WTC11 (cell line): ENCODE results near the gene LHX4. TPM values are rescaled to one million over a fixed set of nuclear protein-coding genes. Genes with fewer than 3 reads are reported as not detected.

Source experiments
- ATAC-seq: fragments of 200-7000 bp; cut with Tn5 transposase; 2 replicates; pipeline ENCODE4 v1.10.0; 2021; ENCODE audit warnings: mild to moderate bottlenecking, moderate library complexity
- CTCF ChIA-PET: fragments of 300-600 bp; sonication (Branson Sonifier 250); formaldehyde crosslinking; loops from one replicate; lab custom pipeline; 2021; ENCODE audit warnings: antibody characterized with exemption; lab: Charles Lee
- POLR2A ChIA-PET: fragments of 350-600 bp; sonication (Branson Sonifier 250); formaldehyde crosslinking; loops from one replicate; lab custom pipeline; 2021; ENCODE audit warnings: antibody characterized with exemption; lab: Charles Lee
- DNase-seq: peaks from one replicate; pipeline ENCODE4 v3.0.0; 2021; ENCODE audit warnings: low spot score
- H3K27ac Mint-ChIP-seq: 2 replicates; pipeline ENCODE4 v1.8.0; 2021; ENCODE audit warnings: mixed read lengths
- H3K27me3 Mint-ChIP-seq: 2 replicates; pipeline ENCODE4 v1.8.0; 2021; ENCODE audit warnings: low read depth, mild to moderate bottlenecking, moderate library complexity, mixed read lengths
- H3K36me3 Mint-ChIP-seq: 2 replicates; pipeline ENCODE4 v1.8.0; 2021; ENCODE audit warnings: mixed read lengths
- H3K4me1 Mint-ChIP-seq: 2 replicates; pipeline ENCODE4 v1.8.0; 2022; ENCODE audit warnings: mixed read lengths
- H3K4me3 Mint-ChIP-seq: 2 replicates; pipeline ENCODE4 v1.8.0; 2021; ENCODE audit warnings: mild to moderate bottlenecking, moderate library complexity, mixed read lengths
- H3K9me3 Mint-ChIP-seq: 2 replicates; pipeline ENCODE4 v1.8.0; 2021; ENCODE audit warnings: mixed read lengths
- ATF1 ChIP-seq: sonication (generic); formaldehyde crosslinking; IDR thresholded peaks from 2 replicates; pipeline ENCODE4 v1.8.1; 2023; ENCODE audit warnings: mild to moderate bottlenecking, moderate library complexity, missing genetic modification reagents
- CDX4 ChIP-seq: fragments of 250-450 bp; sonication (Bioruptor Pico); IDR thresholded peaks from 2 replicates; pipeline ENCODE4 v1.9.0; 2021; ENCODE audit warnings: moderate library complexity, mild to moderate bottlenecking, inconsistent platforms, borderline replicate concordance
- CREB1 ChIP-seq: sonication (generic); formaldehyde crosslinking; IDR thresholded peaks from 2 replicates; pipeline ENCODE4 v1.8.0; 2023; ENCODE audit warnings: mild to moderate bottlenecking, missing genetic modification reagents
- CREM ChIP-seq: sonication (generic); formaldehyde crosslinking; IDR thresholded peaks from 2 replicates; pipeline ENCODE4 v1.8.1; 2022; ENCODE audit warnings: mild to moderate bottlenecking, missing genetic modification reagents, moderate library complexity
- CTCF ChIP-seq: fragments of 200-600 bp; IDR thresholded peaks from 2 replicates; pipeline ENCODE4 v1.8.0; 2022; ENCODE audit warnings: antibody characterized with exemption
- ERG ChIP-seq: fragments of 250-450 bp; sonication (Bioruptor Pico); IDR thresholded peaks from 2 replicates; pipeline ENCODE4 v1.8.0; 2021; ENCODE audit warnings: mild to moderate bottlenecking
- GRHL2 ChIP-seq: fragments of 250-450 bp; sonication (Bioruptor Pico); IDR thresholded peaks from 2 replicates; pipeline ENCODE4 v1.8.0; 2022; ENCODE audit warnings: mild to moderate bottlenecking, moderate library complexity; ENCODE audit not compliant: insufficient replicate concordance, severe bottlenecking
- GTF2I ChIP-seq: fragments of 250-450 bp; sonication (Bioruptor Pico); conservative IDR thresholded peaks from 2 replicates; pipeline ENCODE4 v1.4.0; 2021; ENCODE audit warnings: mild to moderate bottlenecking
- JAZF1 ChIP-seq: fragments of 250-450 bp; sonication (Bioruptor Pico); IDR thresholded peaks from 2 replicates; pipeline ENCODE4 v1.9.0; 2021; ENCODE audit warnings: moderate library complexity, mild to moderate bottlenecking, inconsistent platforms
- MXD4 ChIP-seq: fragments of 250-450 bp; sonication (Bioruptor Pico); IDR thresholded peaks from 2 replicates; pipeline ENCODE4 v1.8.0; 2021; ENCODE audit warnings: mild to moderate bottlenecking, moderate library complexity, borderline replicate concordance
- MYBL2 ChIP-seq: sonication (generic); formaldehyde crosslinking; IDR thresholded peaks from 2 replicates; pipeline ENCODE4 v1.8.1; 2023; ENCODE audit warnings: mild to moderate bottlenecking, moderate library complexity, missing genetic modification reagents
- NFE2L1 ChIP-seq: sonication (generic); formaldehyde crosslinking; IDR thresholded peaks from 2 replicates; pipeline ENCODE4 v1.8.1; 2023; ENCODE audit warnings: missing genetic modification reagents
- PRRX2 ChIP-seq: fragments of 250-450 bp; sonication (Bioruptor Pico); IDR thresholded peaks from 2 replicates; pipeline ENCODE4 v1.8.0; 2021; ENCODE audit warnings: mild to moderate bottlenecking
- SP1 ChIP-seq: sonication (generic); formaldehyde crosslinking; conservative IDR thresholded peaks from 2 replicates; pipeline ENCODE4 v1.8.1; 2022; ENCODE audit warnings: missing genetic modification reagents
- TCF7 ChIP-seq: sonication (generic); formaldehyde crosslinking; IDR thresholded peaks from 2 replicates; pipeline ENCODE4 v1.8.0; 2022; ENCODE audit warnings: mild to moderate bottlenecking, low read depth, missing genetic modification reagents, moderate library complexity
- USF1 ChIP-seq: sonication (generic); formaldehyde crosslinking; IDR thresholded peaks from 2 replicates; pipeline ENCODE4 v1.8.0; 2022; ENCODE audit warnings: mild to moderate bottlenecking, missing genetic modification reagents
- ZMAT4 ChIP-seq: fragments of 250-450 bp; sonication (Bioruptor Pico); IDR thresholded peaks from 2 replicates; pipeline ENCODE4 v1.9.0; 2021; ENCODE audit warnings: mild to moderate bottlenecking
- ZNF219 ChIP-seq: sonication (generic); formaldehyde crosslinking; IDR thresholded peaks from 2 replicates; pipeline ENCODE4 v1.8.0; 2023; ENCODE audit warnings: missing genetic modification reagents, mild to moderate bottlenecking, borderline replicate concordance
- total RNA-seq: library from RNA; stranded (reverse); gene quantifications from 3 replicates; pipeline ENCODE4 v1.2.3, GENCODE V29; 2021
- TF ChIP-seq, protein P1 (sequence below): sonication (generic); formaldehyde crosslinking; IDR thresholded peaks from 2 replicates; pipeline ENCODE4 v1.8.1; 2022; ENCODE audit warnings: missing genetic modification reagents, borderline replicate concordance
- TF ChIP-seq, protein P2 (sequence below): sonication (generic); formaldehyde crosslinking; IDR thresholded peaks from 2 replicates; pipeline ENCODE4 v1.8.1; 2023; ENCODE audit warnings: mild to moderate bottlenecking, missing genetic modification reagents, moderate library complexity
- TF ChIP-seq, protein P3 (sequence below): sonication (generic); formaldehyde crosslinking; IDR thresholded peaks from 2 replicates; pipeline ENCODE4 v1.8.0; 2022; ENCODE audit warnings: mild to moderate bottlenecking, missing genetic modification reagents
- TF ChIP-seq, protein P4 (sequence below): sonication (generic); formaldehyde crosslinking; IDR thresholded peaks from 2 replicates; pipeline ENCODE4 v1.8.0; 2022; ENCODE audit warnings: mild to moderate bottlenecking, missing genetic modification reagents

LHX4 gene
- total RNA-seq, 1 experiment from 2014 or later: 19.2 TPM

DNA sequence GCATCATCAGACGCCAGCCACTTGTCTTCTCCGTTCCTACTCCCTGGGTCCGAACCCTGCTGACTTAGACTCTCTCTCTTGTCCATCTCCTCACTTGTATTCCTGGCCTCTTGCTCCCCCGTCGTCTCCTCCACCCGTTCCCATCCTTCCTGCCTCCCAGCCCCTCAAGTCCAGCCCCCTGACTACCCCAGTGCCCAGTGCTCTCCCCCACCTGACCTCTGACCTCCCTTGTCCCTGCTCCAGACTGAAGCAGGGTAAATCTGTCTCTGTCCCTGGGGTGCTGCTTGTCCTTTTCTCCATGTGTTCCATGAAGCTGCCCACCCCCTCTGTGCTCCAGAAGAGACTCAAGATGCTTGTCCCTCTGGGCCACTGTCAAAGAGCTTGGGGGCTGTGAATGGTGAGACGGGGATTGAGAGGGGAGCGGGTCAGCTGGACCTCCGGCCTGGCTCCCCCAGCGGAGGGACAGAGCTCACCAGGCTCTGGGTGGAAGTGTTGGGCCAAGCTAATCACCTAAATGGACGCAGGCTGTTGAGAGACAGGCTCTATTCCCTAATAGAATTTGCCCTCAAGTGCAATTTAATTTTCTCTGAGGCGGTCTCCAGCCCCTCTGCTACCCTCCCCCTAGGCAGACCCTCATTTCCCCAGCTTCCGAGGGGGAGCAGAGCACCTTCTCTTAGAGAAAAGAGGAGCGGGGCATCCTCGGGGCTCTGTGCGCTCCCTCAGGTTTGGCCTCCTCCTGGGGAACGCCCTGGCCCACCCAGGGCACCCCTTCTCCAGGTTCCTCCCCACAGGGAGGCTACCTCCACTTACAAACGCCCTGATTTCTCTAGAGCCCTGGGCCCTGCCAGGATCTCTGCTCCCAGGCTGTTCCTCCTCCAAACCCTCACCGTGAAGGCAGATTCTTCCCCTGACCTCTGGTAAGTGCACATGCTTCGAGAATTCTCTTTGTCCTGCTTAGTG lies 11.0 kb upstream of the LHX4 start (continued):
- TF ChIP-seq, protein P1, sequence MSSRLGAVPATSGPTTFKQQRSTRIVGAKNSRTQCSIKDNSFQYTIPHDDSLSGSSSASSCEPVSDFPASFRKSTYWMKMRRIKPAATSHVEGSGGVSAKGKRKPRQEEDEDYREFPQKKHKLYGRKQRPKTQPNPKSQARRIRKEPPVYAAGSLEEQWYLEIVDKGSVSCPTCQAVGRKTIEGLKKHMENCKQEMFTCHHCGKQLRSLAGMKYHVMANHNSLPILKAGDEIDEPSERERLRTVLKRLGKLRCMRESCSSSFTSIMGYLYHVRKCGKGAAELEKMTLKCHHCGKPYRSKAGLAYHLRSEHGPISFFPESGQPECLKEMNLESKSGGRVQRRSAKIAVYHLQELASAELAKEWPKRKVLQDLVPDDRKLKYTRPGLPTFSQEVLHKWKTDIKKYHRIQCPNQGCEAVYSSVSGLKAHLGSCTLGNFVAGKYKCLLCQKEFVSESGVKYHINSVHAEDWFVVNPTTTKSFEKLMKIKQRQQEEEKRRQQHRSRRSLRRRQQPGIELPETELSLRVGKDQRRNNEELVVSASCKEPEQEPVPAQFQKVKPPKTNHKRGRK: no peak
- TF ChIP-seq, protein P2, sequence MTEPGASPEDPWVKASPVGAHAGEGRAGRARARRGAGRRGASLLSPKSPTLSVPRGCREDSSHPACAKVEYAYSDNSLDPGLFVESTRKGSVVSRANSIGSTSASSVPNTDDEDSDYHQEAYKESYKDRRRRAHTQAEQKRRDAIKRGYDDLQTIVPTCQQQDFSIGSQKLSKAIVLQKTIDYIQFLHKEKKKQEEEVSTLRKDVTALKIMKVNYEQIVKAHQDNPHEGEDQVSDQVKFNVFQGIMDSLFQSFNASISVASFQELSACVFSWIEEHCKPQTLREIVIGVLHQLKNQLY (CRISPR knock-in tag): no peak
- TF ChIP-seq, protein P3, sequence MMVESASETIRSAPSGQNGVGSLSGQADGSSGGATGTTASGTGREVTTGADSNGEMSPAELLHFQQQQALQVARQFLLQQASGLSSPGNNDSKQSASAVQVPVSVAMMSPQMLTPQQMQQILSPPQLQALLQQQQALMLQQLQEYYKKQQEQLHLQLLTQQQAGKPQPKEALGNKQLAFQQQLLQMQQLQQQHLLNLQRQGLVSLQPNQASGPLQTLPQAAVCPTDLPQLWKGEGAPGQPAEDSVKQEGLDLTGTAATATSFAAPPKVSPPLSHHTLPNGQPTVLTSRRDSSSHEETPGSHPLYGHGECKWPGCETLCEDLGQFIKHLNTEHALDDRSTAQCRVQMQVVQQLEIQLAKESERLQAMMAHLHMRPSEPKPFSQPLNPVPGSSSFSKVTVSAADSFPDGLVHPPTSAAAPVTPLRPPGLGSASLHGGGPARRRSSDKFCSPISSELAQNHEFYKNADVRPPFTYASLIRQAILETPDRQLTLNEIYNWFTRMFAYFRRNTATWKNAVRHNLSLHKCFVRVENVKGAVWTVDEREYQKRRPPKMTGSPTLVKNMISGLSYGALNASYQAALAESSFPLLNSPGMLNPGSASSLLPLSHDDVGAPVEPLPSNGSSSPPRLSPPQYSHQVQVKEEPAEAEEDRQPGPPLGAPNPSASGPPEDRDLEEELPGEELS: no peak
- TF ChIP-seq USF1 (CRISPR knock-in tag) (no peak), ZNF219 (CRISPR knock-in tag) (no peak), CDX4 (CRISPR knock-in tag) (no peak), CREM (no peak), ATF1 (CRISPR knock-in tag) (no peak), TCF7 (CRISPR knock-in tag) (no peak), JAZF1 (no peak), GRHL2 (CRISPR knock-in tag) (no peak)

GRCh38 chr1:180219776-180220175 lies 10.3 kb upstream of the LHX4 start:
- Mint-ChIP-seq H3K4me1 (peaks cover 9% of the 10 kb centered on the region), H3K27me3 (peaks cover 14% of the 10 kb centered on the region), H3K27ac (no peak overlapping the region), H3K9me3 (no peaks in the 10 kb centered on the region), H3K36me3 (no peaks in the 10 kb centered on the region)
- ATAC-seq (no peak), DNase-seq (no peak)
- ChIA-PET CTCF (no interaction called here), POLR2A (no interaction called here)
- TF ChIP-seq PRRX2 (CRISPR knock-in tag) (no peak), GTF2I (CRISPR knock-in tag) (no peak), MXD4 (no peak), ERG (CRISPR knock-in tag) (no peak), CTCF (no peak), NFE2L1 (CRISPR knock-in tag) (no peak), MYBL2 (CRISPR knock-in tag) (no peak), SP1 (CRISPR knock-in tag) (no peak), CREB1 (no peak), ZMAT4 (CRISPR knock-in tag) (no peak)
- TF ChIP-seq, protein P4, sequence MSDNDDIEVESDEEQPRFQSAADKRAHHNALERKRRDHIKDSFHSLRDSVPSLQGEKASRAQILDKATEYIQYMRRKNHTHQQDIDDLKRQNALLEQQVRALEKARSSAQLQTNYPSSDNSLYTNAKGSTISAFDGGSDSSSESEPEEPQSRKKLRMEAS: no peak
- TF ChIP-seq, protein P2 (CRISPR knock-in tag): no peak
- TF ChIP-seq, all 79 proteins: peak for 0
- no peak overlapping the region for H3K4me3 Mint-ChIP-seq
